GM12801 (cell line): Measurements from ENCODE around the gene MAMDC4.

ENCODE experiments used
- CTCF ChIP-seq: IDR thresholded peaks from one replicate; pipeline ENCODE4 v1.5.1; 2011; ENCODE audit warnings: control low read depth; ENCODE audit not compliant: insufficient read length; ENCODE audit errors: extremely low read depth

The MAMDC4 gene

GRCh38 chr9:136821826-136822544 lies 30.2 kb upstream of the MAMDC4 start:
- no peak for TF ChIP-seq CTCF

GRCh38 chr9:136823136-136824046 lies 28.8 kb upstream of the MAMDC4 start:
- TF ChIP-seq CTCF, result no peak

- no peak for TF ChIP-seq CTCF
Measured at GRCh38 chr9:136824496-136825225, 27.5 kb upstream of the MAMDC4 start.

- no peak for TF ChIP-seq CTCF
Measured at GRCh38 chr9:136825295-136826187, 26.6 kb upstream of the MAMDC4 start.

GRCh38 chr9:136826188-136826541 lies 26.0 kb upstream of the MAMDC4 start:
- TF ChIP-seq CTCF, result no peak

GRCh38 chr9:136826703-136827582 lies 25.2 kb upstream of the MAMDC4 start:
- TF ChIP-seq CTCF, result no peak
